Head of caudate nucleus (tissue), 42 donors: ENCODE measurements around the gene PLCXD1.
"Not testable (repeated sequence)": the region's sequence is repeated elsewhere in the genome, so short reads cannot be mapped to it uniquely, and the experiment has no call there.

Source experiments
- DNase-seq, 42 donors: peaks; one replicate each; pipeline versions ENCODE4 v3.0.0 to v3.0.0-alpha.2; 2020 to 2021; ENCODE audit warnings: mixed read lengths in 7 of 42
- intact Hi-C: fragments of 100-400 bp; cut with DNase I; formaldehyde crosslinking; loops from one replicate; pipeline ENCODE4 v1.15.0; 2022

Gene PLCXD1

GRCh38 chrX:311156-312129 lies 30.3 kb downstream of the PLCXD1 start:
- intact Hi-C loops = no loop called here

GRCh38 chrX:312621-313331 lies 31.6 kb downstream of the PLCXD1 start:
- intact Hi-C loops = no loop called here
- DNase-seq = peak in 6 of 42 donors; percentile 2 to 54 (median 20)

More at GRCh38 chrX:311156-312129, 30.3 kb downstream of the PLCXD1 start:
- DNase-seq = peak in 8 of 42 donors; percentile 1 to 38 (median 18)

GRCh38 chrX:313546-313945 lies 32.4 kb downstream of the PLCXD1 start:
- intact Hi-C loops = no loop called here
- peak in 4 of 42 donors; percentile 2 to 28 (median 16) for DNase-seq

GRCh38 chrX:314049-314448 lies 32.9 kb downstream of the PLCXD1 start:
- intact Hi-C loops = no loop called here
- DNase-seq = peak in 5 of 42 donors; percentile 2 to 42 (median 24)

GRCh38 chrX:314781-315595 lies 33.8 kb downstream of the PLCXD1 start:
- DNase-seq = peak in 7 of 42 donors; percentile 6 to 43 (median 13)
- intact Hi-C loops = loop anchor here (5.0 kb wide), 1 partner anchor 72 kb away; the partner anchor contains the start of gene PPP2R3B

- intact Hi-C loops = loop anchor here (5.0 kb wide), 1 partner anchor 71 kb away; the partner anchor contains the start of gene PPP2R3B
- DNase-seq = peak in 10 of 42 donors; percentile 1 to 44 (median 17)
These were observed 35.5 kb downstream of the PLCXD1 start for GRCh38 chrX:316351-317325.

GRCh38 chrX:317424-318067 lies 36.4 kb downstream of the PLCXD1 start:
- intact Hi-C loops = loop anchor here (5.0 kb wide), 1 partner anchor 70 kb away; the partner anchor contains the start of gene PPP2R3B

GRCh38 chrX:318068-318738 lies 37.0 kb downstream of the PLCXD1 start:
- intact Hi-C loops = loop anchor here (5.0 kb wide), 1 partner anchor 69 kb away; the partner anchor contains the start of gene PPP2R3B
- peak; percentile 82 to 98 (median 94) for DNase-seq

More at GRCh38 chrX:317424-318067, 36.4 kb downstream of the PLCXD1 start:
- DNase-seq = no peak

- intact Hi-C loops = loop anchor here (5.0 kb wide), 1 partner anchor 68 kb away; the partner anchor contains the start of gene PPP2R3B
- peak; percentile 98 to 100 (median 100) for DNase-seq
These were observed 37.8 kb downstream of the PLCXD1 start, which contains the start of gene GTPBP6 for GRCh38 chrX:318739-319578. Gene GTPBP6 (minus strand): TSS chrX:318796. CDS start chrX:318787, 9 bp downstream.

- intact Hi-C loops = loop anchor here (5.0 kb wide), 1 partner anchor 68 kb away; the partner anchor contains the start of gene PPP2R3B
- peak in 18 of 42 donors; percentile 1 to 44 (median 20) for DNase-seq
These were observed 38.5 kb downstream of the PLCXD1 start for GRCh38 chrX:319579-320125.

- peak in 26 of 42 donors; percentile 0 to 51 (median 22) for DNase-seq
- intact Hi-C loops = no loop called here
These were observed 39.1 kb downstream of the PLCXD1 start for GRCh38 chrX:320126-320783.

GRCh38 chrX:323721-324628 lies 42.8 kb downstream of the PLCXD1 start:
- intact Hi-C loops = no loop called here
- peak in 21 of 42 donors; percentile 20 to 74 (median 51) for DNase-seq

GRCh38 chrX:324664-325063 lies 43.5 kb downstream of the PLCXD1 start:
- intact Hi-C loops = not testable (repeated sequence)
- peak in 5 of 42 donors; percentile 5 to 39 (median 12) for DNase-seq
